DMS53 treated with DMSO at 0.1 percent for 48 hours (cell line): ENCODE results near the gene PPM1H.

Source experiments
- DNase-seq: peaks from one replicate; lab custom pipeline; 2025; ENCODE audit not compliant: unreplicated experiment; lab: John Stamatoyannopoulos, UW

The PPM1H gene

GRCh38 chr12:62717643-62718042 is 217.3 kb downstream of the PPM1H start:
- no peak for DNase-seq

DNA sequence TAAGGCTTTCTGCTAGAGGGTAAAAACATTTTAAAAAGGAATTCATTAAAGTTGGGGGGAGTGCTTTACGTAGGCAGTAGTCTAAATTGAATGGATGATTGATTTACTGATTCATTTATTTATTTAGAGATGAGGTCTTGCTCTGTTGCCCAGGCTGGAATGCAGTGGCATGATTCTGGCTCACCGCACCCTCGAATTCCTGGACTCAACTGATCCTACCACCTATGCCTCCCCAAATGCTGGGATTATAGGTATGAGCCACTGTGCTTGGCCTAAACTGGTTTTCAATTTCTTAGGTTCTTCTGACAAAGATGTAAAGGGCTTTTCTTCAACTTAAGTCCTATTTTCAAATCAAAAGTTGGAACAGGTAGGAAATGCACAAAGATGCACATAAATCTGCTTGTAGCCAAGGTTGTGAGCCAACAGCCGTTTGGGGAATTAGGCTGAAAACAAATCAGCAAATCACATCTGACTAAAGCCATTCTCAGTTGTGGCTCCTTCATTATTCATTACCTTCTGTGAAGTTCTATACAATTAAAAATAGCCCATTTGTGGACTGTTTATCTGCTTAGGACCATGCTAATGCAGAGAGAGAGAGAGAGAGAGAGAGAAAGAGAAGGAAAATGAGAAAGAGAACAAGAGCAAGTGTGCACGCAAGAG is 218.0 kb downstream of the PPM1H start:
- no peak for DNase-seq

- DNase-seq: no peak
Observed at GRCh38 chr12:62716037-62716436, 218.9 kb downstream of the PPM1H start.

DNA sequence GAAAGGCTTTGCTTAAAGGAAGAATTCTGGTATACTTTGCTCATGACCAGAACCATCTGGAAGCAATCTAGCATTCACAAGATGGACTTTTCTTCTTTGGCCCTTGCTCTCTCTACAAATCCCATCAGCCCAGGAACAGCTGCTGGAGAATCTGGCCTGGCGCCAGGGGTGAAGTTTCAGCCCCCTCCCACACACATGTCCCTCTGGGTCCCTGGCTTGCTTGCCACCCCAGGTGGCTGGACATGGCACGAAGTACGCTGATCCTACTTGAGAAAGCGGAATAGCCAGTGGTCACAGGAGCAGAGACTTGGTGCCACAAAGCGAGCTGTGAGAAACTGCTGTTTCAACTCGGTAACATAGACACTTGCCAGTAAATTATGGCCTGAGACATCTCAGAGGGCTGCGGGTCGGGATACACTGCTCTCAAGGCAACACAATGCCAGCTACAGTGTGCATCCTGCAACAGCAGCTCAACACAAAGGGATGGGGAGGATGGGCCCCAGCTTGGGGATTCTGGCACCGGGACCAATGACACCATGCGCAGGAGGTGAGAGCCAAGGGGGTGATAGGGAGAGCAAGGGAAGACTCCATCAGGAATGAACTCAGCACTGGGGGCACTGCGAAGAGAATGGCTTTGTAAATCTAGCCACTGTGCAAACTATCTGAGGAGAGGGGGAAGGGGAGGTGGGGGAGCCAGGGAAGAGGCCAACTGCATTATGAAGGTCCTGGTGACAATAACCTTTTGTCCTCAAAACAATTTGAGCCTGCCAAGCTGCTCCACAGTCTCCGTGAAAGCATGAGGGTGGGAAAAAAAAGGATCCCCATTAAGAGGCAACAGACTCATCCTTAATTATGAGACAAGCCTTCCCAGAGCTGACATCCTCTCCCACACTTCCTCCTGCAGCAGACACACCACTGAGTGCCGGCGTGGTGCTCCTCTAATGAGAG is 219.9 kb downstream of the PPM1H start:
- no peak for DNase-seq

DNA sequence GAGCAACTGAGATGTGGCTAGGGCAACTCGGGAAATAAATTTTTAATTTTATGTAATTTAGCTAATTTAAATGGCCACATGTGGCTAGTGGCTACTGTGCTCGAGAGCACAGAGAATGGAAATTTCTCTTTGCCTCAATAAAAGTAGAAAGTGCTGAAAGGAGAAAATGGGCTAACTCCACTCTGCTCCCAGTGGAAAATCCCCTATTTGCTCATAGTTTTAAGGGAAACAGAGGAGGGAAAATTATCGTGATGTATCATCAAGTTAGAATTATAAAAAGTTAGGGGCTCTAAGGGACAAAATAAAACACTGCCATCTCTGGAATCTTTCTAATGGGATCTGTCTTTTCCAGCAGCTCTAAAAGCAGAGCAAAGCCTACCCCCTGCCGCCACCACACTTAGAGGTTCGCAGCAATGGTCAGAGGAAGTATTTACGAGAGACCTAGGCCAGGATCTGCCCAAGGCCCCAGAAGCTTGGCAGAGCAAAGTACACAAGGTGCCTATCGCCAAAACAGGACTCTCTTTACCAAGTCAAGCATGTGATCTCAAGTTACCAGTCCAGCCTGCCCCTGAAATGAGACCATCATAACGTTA is 220.7 kb downstream of the PPM1H start:
- no peak for DNase-seq

DNA sequence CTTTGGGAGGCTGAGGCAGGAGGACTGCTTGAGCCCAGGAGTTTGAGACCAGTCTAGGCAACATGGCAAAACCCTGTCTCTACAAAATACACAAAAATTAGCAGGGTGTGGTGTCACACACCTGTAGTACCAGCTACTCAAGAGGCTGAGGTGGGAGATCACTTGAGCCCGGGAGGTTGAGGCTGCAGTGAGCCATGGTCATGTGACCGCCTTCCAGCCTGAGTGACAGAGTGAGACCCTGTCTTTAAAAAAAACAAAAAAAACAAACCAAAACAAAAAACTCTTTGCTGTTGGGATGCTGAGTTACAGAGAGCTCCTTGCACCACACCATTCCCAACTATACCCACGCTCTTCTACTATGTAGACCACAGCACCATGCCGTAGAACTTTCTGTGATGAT is 221.2 kb downstream of the PPM1H start:
- DNase-seq: no peak

DNA sequence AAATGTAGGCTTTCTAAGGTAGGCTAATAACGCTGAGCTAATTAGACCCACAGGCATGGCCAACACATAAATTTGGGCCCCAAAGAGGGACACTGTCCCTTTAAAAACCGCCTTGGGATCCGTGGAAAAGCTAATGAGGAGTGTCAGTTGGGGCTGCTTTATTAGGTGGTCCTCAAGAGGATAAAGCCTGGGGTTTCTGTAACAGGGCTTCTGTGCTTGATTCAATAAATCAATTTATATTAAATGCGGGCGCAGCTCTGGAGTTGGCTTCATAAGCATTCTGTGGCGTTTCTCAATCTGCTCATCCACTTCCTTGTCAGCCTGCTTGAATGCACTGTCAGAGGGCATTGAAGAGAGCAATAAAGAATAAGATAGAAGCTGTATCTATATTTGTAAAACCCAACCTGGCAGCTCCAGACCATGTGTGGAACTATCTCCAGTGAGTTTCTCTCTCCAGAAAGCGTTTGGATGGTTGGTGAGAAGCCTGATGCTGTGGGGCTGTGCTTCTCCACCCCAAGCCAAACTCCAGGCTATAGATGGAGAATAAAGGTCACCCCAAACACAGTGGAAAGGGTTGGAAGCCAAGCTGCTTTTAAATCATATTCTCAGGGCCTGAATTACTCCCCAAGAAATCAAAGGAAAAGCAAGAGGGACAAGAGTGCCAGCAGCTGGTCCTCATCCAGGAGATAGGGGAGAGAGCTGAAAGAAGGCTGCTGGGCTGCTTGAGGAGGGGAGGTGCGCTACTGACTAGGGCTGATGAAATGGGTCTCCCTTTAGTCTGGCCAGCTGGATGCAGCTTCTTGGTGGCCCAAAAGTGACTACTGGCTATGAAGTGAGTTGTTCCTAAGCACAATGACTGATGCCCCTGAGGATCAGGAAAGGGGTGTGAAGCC is 222.0 kb downstream of the PPM1H start:
- DNase-seq: no peak

- no peak for DNase-seq
Observed at GRCh38 chr12:62711631-62712241, 223.2 kb downstream of the PPM1H start.

DNA sequence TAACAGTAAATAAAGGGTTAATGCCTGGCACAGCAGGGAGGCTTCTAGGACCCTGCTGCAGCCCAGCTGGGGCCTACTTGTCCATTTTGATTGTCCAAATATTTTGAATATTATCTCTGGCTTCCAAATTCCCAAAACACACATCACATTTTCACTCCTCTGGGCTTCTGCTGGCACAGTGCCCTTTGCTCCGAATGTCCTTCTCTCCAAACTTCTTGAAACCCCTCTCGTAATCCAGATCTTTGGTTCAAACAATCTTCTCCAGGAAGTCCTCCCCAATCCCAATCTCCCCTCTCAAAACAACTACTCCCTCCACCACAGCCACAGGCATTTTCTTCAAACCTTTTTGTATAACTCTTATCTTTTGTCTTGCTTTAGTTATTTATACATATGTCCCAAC is 225.6 kb downstream of the PPM1H start:
- DNase-seq: no peak

- DNase-seq: no peak
Observed at GRCh38 chr12:62707939-62708338, 227.0 kb downstream of the PPM1H start.

GRCh38 chr12:62705846-62706245 is 229.1 kb downstream of the PPM1H start:
- no peak for DNase-seq

GRCh38 chr12:62703011-62703380 is 232.0 kb downstream of the PPM1H start:
- DNase-seq: no peak

- no peak for DNase-seq
Observed at GRCh38 chr12:62701492-62701891, 233.5 kb downstream of the PPM1H start.

DNA sequence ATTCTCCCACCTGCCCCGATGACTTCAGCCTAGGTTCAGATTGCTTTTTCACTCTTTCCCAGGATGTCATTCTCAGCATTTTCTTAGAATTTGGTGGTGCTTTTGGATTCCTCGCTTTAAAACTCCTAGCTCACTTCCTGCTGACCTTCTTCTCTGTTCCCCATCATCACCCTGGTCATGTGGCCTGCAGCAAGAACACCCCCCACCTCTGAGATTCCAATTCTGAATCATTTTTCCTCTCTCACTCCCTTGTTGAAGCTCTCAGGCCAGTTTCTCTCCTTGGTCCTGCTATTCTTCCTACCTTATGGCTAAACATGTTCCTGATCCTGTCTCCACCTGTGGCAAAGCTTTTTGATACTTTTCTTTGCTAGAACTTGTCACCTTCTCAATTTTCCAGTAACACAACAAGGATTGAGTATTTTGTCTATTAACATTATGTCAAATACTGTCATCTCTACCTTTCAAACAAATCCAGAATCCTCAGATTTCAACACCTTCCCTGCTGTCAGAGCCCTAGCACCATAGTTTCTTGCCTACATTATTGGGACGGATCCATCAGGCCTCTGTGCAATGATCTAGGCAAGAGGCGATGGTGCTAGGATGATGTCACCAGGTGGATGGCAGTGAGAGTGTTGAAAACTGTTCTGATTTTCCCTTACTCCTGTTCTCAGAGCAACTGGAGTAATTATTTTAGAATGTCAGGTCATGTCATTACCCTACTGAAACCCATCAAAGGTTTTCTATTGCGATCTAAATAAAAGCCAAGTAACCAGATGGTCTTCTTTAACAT is 234.7 kb downstream of the PPM1H start:
- DNase-seq: no peak

- no peak for DNase-seq
Observed at GRCh38 chr12:62698701-62699101, 236.2 kb downstream of the PPM1H start.

GRCh38 chr12:62697893-62698292 is 237.1 kb downstream of the PPM1H start:
- DNase-seq: no peak

GRCh38 chr12:62695696-62696095 is 239.3 kb downstream of the PPM1H start:
- DNase-seq: no peak

DNA sequence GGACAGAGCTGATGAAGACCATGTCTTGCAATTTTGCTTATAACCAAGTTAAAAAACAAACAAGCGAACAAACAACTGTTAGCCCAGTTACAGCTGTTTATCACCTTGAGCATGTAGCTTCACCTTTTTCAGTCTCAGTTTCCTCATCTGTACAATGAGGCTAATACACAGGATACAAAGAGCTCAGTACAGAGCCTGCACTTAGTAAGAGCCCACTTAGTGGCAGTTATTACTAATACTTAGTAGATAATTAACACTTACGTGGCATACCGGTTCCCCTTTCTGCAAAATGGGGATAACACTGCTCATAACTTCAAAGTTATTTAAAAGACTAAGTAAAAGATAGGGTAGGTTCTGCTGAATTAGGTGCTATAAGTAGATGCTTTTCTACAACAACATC is 240.3 kb downstream of the PPM1H start:
- DNase-seq: no peak

GRCh38 chr12:62694116-62694515 is 240.8 kb downstream of the PPM1H start:
- no peak for DNase-seq
